Liver (tissue), 9 donors: Measurements from ENCODE around the gene LPAR2. TPM values are rescaled to one million over a fixed set of nuclear protein-coding genes. Genes with fewer than 3 reads are reported as not detected.

Experiments used
- DNase-seq: peaks from one replicate; pipeline ENCODE4 v3.0.0-alpha.2; 2017; ENCODE audit warnings: low spot score
- H3K27ac ChIP-seq, 2 donors: one replicate each; pipeline ENCODE4 v1.7.0; 2013; ENCODE audit warnings: inconsistent platforms in 2 of 2, low read length in 2 of 2, control low read depth in 1 of 2, low read depth in 1 of 2, mild to moderate bottlenecking in 1 of 2
- H3K27me3 ChIP-seq, 4 donors: one replicate each; pipeline versions ENCODE4 v1.6.1 to v1.7.0; 2013; ENCODE audit warnings: low read length in 3 of 4, inconsistent platforms in 1 of 4, mild to moderate bottlenecking in 1 of 4, moderate library complexity in 1 of 4; ENCODE audit not compliant: control insufficient read depth in 4 of 4, insufficient read depth in 4 of 4
- H3K36me3 ChIP-seq, 4 donors: one replicate each; pipeline versions ENCODE4 v1.6.1 to v1.7.0; 2013; ENCODE audit warnings: low read length in 3 of 4, mild to moderate bottlenecking in 3 of 4, low read depth in 1 of 4, moderate library complexity in 1 of 4; ENCODE audit not compliant: control insufficient read depth in 4 of 4, insufficient read depth in 3 of 4
- H3K4me1 ChIP-seq, 4 donors: one replicate each; pipeline versions ENCODE4 v1.6.1 to v1.7.0; 2013; ENCODE audit warnings: low read length in 3 of 4, mild to moderate bottlenecking in 3 of 4, moderate library complexity in 1 of 4; ENCODE audit not compliant: control insufficient read depth in 4 of 4, insufficient read depth in 4 of 4
- H3K4me3 ChIP-seq, 3 donors: one replicate each; pipeline versions ENCODE4 v1.6.1 to v1.7.0; 2013; ENCODE audit warnings: low read length in 3 of 3, control low read depth in 1 of 3, low read depth in 1 of 3, mild to moderate bottlenecking in 1 of 3
- H3K9ac ChIP-seq, 2 donors: one replicate each; pipeline ENCODE4 v1.7.0; 2013; ENCODE audit warnings: low read length in 2 of 2, mild to moderate bottlenecking in 2 of 2, moderate library complexity in 2 of 2, control low read depth in 1 of 2, low read depth in 1 of 2
- H3K9me3 ChIP-seq, 4 donors: one replicate each; pipeline versions ENCODE4 v1.6.1 to v1.7.0; 2013; ENCODE audit warnings: low read length in 3 of 4; ENCODE audit not compliant: control insufficient read depth in 4 of 4
- EGR1 ChIP-seq, 2 donors: IDR thresholded peaks; 2 replicates each; pipeline ENCODE4 v1.6.1; 2016 to 2018; ENCODE audit warnings: antibody characterized with exemption in 2 of 2, low read depth in 2 of 2
- FOXA1 ChIP-seq: IDR thresholded peaks from 2 replicates; pipeline ENCODE4 v1.6.1; 2016; ENCODE audit warnings: antibody characterized with exemption
- FOXA2 ChIP-seq: IDR thresholded peaks from 2 replicates; pipeline ENCODE4 v1.6.1; 2016; ENCODE audit warnings: antibody characterized with exemption
- GABPA ChIP-seq, 2 donors: IDR thresholded peaks in 1 of 2; conservative IDR thresholded peaks in 1 of 2; 2 replicates each; pipeline ENCODE4 v1.6.1; 2016; ENCODE audit warnings: antibody characterized with exemption in 2 of 2, mild to moderate bottlenecking in 1 of 2, moderate library complexity in 1 of 2
- HNF4A ChIP-seq, 2 donors: conservative IDR thresholded peaks; 2 replicates each; pipeline ENCODE4 v1.6.1; 2016; ENCODE audit warnings: antibody characterized with exemption in 2 of 2, mild to moderate bottlenecking in 2 of 2
- HNF4G ChIP-seq: IDR thresholded peaks from 2 replicates; pipeline ENCODE4 v1.6.1; 2016; ENCODE audit warnings: antibody characterized with exemption
- JUND ChIP-seq, 2 donors: IDR thresholded peaks; 2 replicates each; pipeline ENCODE4 v1.6.1; 2016; ENCODE audit warnings: antibody characterized with exemption in 2 of 2
- NR2F2 ChIP-seq: IDR thresholded peaks from 2 replicates; pipeline ENCODE4 v1.6.1; 2016; ENCODE audit warnings: antibody characterized with exemption
- RAD21 ChIP-seq, 2 donors: IDR thresholded peaks; 2 replicates each; pipeline ENCODE4 v1.6.1; 2016; ENCODE audit warnings: antibody characterized with exemption in 2 of 2, mild to moderate bottlenecking in 2 of 2
- RXRA ChIP-seq, 2 donors: IDR thresholded peaks; 2 replicates each; pipeline ENCODE4 v1.6.1; 2017 to 2018; ENCODE audit warnings: antibody characterized with exemption in 2 of 2, mild to moderate bottlenecking in 1 of 2
- SP1 ChIP-seq: IDR thresholded peaks from 2 replicates; pipeline ENCODE4 v1.6.1; 2018; ENCODE audit warnings: antibody characterized with exemption, mild to moderate bottlenecking
- TAF1 ChIP-seq: conservative IDR thresholded peaks from 2 replicates; pipeline ENCODE4 v1.6.1; 2016; ENCODE audit warnings: antibody characterized with exemption, mild to moderate bottlenecking
- YY1 ChIP-seq: IDR thresholded peaks from 2 replicates; pipeline ENCODE4 v1.6.1; 2016; ENCODE audit warnings: antibody characterized with exemption, mild to moderate bottlenecking
- whole genome bisulfite sequencing: extraction: QIAGEN DNeasy Blood & Tissue Kit; methylation state at CpG from one replicate; pipeline ENCODE4 v1.1.7; 2013; 5-methylcytosine and 5-hydroxymethylcytosine counted together
- polyA plus RNA-seq, 2 donors: library from polyadenylated mRNA; stranded (reverse) in 1 of 2; unstranded in 1 of 2; fragments of 200-250 nt in 1 of 2; fragments of >200 nt in 1 of 2; fragmentation: Nextera tagmentation in 1 of 2; extraction: Ambion mirVana in 1 of 2; gene quantifications; one replicate each; pipeline versions ENCODE4 v1.2.1 to v1.2.3, GENCODE V29; 2013 to 2015
- total RNA-seq, 2 donors: library from RNA; depleted of rRNA; stranded (reverse); fragments of >200 nt; gene quantifications; one replicate each; pipeline ENCODE4 v1.2.3, GENCODE V29; 2014
- TF ChIP-seq, protein P1 (sequence below): IDR thresholded peaks from 2 replicates; pipeline ENCODE4 v1.6.1; 2016; ENCODE audit warnings: antibody characterized with exemption, mild to moderate bottlenecking
- TF ChIP-seq, protein P2 (sequence below): fragments of 150-350 bp; IDR thresholded peaks from 2 replicates; pipeline ENCODE4 v1.5.1; 2017; ENCODE audit warnings: improper control_type of control experiment, low read depth, low read length; ENCODE audit not compliant: missing input control
- TF ChIP-seq, protein P3 (sequence below): IDR thresholded peaks from 2 replicates; pipeline ENCODE4 v1.6.1; 2016; ENCODE audit warnings: antibody characterized with exemption
- TF ChIP-seq, protein P4 (sequence below): IDR thresholded peaks from 2 replicates; pipeline ENCODE4 v1.6.1; 2016; ENCODE audit warnings: antibody characterized with exemption
- TF ChIP-seq, protein P5 (sequence below): IDR thresholded peaks from 2 replicates; pipeline ENCODE4 v1.6.1; 2016; ENCODE audit warnings: antibody characterized with exemption
- donor health status: healthy.
- donor health status: healthy.
- donor health status: healthy.
- donor health status: healthy.
- donor health status: healthy.

The LPAR2 gene
- total and polyA plus RNA-seq, 4 donors = 1.0 to 3.4 (median 1.2) TPM

DNA sequence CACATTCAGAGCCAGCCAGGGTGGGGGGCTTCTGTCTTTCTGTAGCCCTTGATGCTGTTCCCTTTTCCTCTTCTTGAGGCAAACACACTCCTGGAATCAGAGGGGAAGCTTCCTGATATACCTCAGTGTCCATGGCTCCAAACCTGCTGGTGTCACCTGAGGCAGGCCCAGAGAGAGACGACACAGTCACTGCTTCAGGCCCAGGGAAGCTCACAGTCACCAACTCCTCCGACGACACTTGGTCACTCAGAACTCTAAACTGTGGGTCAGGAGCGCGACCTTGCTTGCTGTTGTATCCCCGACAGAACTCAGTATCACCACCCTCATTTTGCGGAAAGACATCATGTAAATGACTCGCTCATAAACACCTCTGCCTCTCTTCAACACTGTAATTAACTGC, 34.3 kb upstream of the LPAR2 start (continued):
- no peak for TF ChIP-seq FOXA1

DNA sequence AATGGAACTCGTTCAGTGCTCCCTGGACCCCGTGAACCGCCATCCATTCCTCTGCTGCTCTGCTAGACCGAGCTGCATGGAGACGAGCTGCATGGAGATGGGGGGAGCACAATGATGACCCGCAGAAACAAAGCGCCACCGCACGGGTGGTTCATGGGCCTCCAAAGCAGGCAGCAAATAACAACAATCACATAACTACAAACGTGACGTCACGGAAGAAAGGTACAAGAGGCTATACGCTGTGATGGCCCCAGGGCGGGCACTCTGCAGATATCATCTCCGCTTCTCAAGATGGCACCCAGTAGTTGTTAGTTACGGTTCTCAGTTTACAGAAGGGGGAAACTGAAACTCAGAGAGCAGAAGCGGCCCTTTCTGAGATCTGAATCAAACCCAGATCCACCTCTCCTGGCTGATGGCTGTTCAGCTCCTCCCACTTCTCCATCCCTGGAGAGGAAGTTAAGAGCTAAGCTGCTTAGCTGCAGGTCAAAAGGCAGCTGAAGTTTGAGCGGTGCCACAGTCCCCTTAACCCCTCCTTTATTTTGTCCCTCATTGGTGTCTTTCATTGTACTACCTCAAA, 33.7 kb upstream of the LPAR2 start:
- 81% methylated on average over 18 of the region's 18 CpGs for WGBS

DNA sequence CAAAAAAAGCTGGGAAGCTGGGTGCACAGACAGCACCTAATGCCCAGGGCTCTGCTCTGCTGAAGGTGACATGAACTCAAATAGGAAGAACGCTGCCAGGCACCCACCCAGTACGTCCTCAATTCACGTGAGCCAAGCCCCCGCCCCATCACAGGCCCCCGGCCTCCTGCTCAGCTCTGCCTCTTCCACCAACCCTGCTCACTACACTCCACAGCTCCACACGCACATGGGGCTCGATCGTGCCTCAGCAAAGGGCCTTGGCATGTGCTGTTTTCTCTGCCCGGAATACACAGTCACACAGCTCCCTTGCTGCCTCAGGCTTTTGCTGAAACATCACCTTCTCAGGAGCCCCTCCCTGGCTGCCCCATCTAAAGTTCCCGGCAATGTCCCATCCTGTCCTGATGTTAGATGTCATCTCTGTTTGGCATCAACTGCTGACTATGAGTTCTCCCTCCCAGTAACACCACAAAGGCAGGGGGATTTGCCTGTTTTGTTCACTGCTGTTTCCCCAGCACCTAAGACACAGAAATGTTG, 33.2 kb upstream of the LPAR2 start:
- no peak overlapping the region for H3K9ac ChIP-seq
- no peaks in the 10 kb centered on the region for H3K27me3 ChIP-seq
- H3K9me3 ChIP-seq = no peaks in the 10 kb centered on the region
- peaks cover 4 to 20% (median 17%) of the 10 kb centered on the region in 4 donors for H3K4me1 ChIP-seq
- DNase-seq = no peak
- peaks cover 11 to 33% (median 22%) of the 10 kb centered on the region in 4 donors for H3K36me3 ChIP-seq
- H3K27ac ChIP-seq = no peak overlapping the region
- TF ChIP-seq YY1 (no peak), GABPA (IDR thresholded peaks at IDR 0.05 in 1 of 2, conservative IDR thresholded peaks at IDR 0.05 in 1 of 2) (no peak), FOXA1 (no peak), HNF4A (conservative IDR thresholded peaks at IDR 0.05) (no peak), EGR1 (IDR thresholded peaks at IDR 0.05; ENCODE audit: low read depth in 2 of 2) (no peak), RAD21 (IDR thresholded peaks at IDR 0.05) (no peak), RXRA (IDR thresholded peaks at IDR 0.05) (no peak), HNF4G (no peak), FOXA2 (no peak), JUND (IDR thresholded peaks at IDR 0.05) (no peak), NR2F2 (no peak), TAF1 (no peak), SP1 (no peak)
- TF ChIP-seq, protein P1, sequence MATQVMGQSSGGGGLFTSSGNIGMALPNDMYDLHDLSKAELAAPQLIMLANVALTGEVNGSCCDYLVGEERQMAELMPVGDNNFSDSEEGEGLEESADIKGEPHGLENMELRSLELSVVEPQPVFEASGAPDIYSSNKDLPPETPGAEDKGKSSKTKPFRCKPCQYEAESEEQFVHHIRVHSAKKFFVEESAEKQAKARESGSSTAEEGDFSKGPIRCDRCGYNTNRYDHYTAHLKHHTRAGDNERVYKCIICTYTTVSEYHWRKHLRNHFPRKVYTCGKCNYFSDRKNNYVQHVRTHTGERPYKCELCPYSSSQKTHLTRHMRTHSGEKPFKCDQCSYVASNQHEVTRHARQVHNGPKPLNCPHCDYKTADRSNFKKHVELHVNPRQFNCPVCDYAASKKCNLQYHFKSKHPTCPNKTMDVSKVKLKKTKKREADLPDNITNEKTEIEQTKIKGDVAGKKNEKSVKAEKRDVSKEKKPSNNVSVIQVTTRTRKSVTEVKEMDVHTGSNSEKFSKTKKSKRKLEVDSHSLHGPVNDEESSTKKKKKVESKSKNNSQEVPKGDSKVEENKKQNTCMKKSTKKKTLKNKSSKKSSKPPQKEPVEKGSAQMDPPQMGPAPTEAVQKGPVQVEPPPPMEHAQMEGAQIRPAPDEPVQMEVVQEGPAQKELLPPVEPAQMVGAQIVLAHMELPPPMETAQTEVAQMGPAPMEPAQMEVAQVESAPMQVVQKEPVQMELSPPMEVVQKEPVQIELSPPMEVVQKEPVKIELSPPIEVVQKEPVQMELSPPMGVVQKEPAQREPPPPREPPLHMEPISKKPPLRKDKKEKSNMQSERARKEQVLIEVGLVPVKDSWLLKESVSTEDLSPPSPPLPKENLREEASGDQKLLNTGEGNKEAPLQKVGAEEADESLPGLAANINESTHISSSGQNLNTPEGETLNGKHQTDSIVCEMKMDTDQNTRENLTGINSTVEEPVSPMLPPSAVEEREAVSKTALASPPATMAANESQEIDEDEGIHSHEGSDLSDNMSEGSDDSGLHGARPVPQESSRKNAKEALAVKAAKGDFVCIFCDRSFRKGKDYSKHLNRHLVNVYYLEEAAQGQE = no peak
- TF ChIP-seq, protein P2, sequence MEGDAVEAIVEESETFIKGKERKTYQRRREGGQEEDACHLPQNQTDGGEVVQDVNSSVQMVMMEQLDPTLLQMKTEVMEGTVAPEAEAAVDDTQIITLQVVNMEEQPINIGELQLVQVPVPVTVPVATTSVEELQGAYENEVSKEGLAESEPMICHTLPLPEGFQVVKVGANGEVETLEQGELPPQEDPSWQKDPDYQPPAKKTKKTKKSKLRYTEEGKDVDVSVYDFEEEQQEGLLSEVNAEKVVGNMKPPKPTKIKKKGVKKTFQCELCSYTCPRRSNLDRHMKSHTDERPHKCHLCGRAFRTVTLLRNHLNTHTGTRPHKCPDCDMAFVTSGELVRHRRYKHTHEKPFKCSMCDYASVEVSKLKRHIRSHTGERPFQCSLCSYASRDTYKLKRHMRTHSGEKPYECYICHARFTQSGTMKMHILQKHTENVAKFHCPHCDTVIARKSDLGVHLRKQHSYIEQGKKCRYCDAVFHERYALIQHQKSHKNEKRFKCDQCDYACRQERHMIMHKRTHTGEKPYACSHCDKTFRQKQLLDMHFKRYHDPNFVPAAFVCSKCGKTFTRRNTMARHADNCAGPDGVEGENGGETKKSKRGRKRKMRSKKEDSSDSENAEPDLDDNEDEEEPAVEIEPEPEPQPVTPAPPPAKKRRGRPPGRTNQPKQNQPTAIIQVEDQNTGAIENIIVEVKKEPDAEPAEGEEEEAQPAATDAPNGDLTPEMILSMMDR = no peak
- TF ChIP-seq, protein P3, sequence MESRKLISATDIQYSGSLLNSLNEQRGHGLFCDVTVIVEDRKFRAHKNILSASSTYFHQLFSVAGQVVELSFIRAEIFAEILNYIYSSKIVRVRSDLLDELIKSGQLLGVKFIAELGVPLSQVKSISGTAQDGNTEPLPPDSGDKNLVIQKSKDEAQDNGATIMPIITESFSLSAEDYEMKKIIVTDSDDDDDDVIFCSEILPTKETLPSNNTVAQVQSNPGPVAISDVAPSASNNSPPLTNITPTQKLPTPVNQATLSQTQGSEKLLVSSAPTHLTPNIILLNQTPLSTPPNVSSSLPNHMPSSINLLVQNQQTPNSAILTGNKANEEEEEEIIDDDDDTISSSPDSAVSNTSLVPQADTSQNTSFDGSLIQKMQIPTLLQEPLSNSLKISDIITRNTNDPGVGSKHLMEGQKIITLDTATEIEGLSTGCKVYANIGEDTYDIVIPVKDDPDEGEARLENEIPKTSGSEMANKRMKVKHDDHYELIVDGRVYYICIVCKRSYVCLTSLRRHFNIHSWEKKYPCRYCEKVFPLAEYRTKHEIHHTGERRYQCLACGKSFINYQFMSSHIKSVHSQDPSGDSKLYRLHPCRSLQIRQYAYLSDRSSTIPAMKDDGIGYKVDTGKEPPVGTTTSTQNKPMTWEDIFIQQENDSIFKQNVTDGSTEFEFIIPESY = no peak
- TF ChIP-seq, protein P4, sequence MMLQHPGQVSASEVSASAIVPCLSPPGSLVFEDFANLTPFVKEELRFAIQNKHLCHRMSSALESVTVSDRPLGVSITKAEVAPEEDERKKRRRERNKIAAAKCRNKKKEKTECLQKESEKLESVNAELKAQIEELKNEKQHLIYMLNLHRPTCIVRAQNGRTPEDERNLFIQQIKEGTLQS = no peak
- TF ChIP-seq, protein P5, sequence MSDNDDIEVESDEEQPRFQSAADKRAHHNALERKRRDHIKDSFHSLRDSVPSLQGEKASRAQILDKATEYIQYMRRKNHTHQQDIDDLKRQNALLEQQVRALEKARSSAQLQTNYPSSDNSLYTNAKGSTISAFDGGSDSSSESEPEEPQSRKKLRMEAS = no peak
- 90% methylated on average over 10 of the region's 10 CpGs for WGBS
- H3K4me3 ChIP-seq = no peak overlapping the region

More for the DNA sequence above, 33.7 kb upstream of the LPAR2 start:
- no peak for DNase-seq
- Histone ChIP-seq H3K27me3 (no peaks in the 10 kb centered on the region), H3K36me3 (peaks cover 8 to 27% (median 16%) of the 10 kb centered on the region in 4 donors), H3K9ac (no peak overlapping the region), H3K9me3 (no peaks in the 10 kb centered on the region), H3K4me1 (peaks cover 4 to 20% (median 17%) of the 10 kb centered on the region in 4 donors), H3K27ac (no peak overlapping the region), H3K4me3 (no peak overlapping the region)
- no peak for TF ChIP-seq HNF4G
- TF ChIP-seq, protein P5 = no peak
